ENCODE results near the gene LHCGR.
"Not testable (repeated sequence)": the region's sequence is repeated elsewhere in the genome, so short reads cannot be mapped to it uniquely, and the experiment has no call there.

The LHCGR gene

GRCh38 chr2:48703621-48704020, 51.9 kb downstream of the LHCGR start:
- not testable (repeated sequence) for DNase-seq

- DNase-seq = no peak
Observed at GRCh38 chr2:48699348-48699930, 56.1 kb downstream of the LHCGR start.

- no peak for DNase-seq
Observed at GRCh38 chr2:48696881-48697280, 58.6 kb downstream of the LHCGR start.

- DNase-seq = no peak
Observed at GRCh38 chr2:48695991-48696390, 59.5 kb downstream of the LHCGR start.

GRCh38 chr2:48694149-48694548, 61.4 kb downstream of the LHCGR start:
- no peak for DNase-seq

- DNase-seq = no peak
Observed at GRCh38 chr2:48693645-48694044, 61.9 kb downstream of the LHCGR start.

- no peak for DNase-seq
Observed at GRCh38 chr2:48693066-48693465, 62.5 kb downstream of the LHCGR start.

- DNase-seq = no peak
Observed at GRCh38 chr2:48691935-48692691, 63.4 kb downstream of the LHCGR start.

GRCh38 chr2:48685126-48685525, 70.4 kb downstream of the LHCGR start:
- no peak for DNase-seq

GRCh38 chr2:48677450-48677849, 78.1 kb downstream of the LHCGR start:
- no peak for DNase-seq

- no peak for DNase-seq
Observed at GRCh38 chr2:48674933-48675332, 80.6 kb downstream of the LHCGR start.

GRCh38 chr2:48673581-48673980, 81.9 kb downstream of the LHCGR start:
- no peak for DNase-seq

- DNase-seq = no peak
Observed at GRCh38 chr2:48668992-48669391, 86.5 kb downstream of the LHCGR start.

- DNase-seq = no peak
Observed at GRCh38 chr2:48651158-48651790, 104.2 kb downstream of the LHCGR start.

- no peak for DNase-seq
Observed at GRCh38 chr2:48638261-48638660, 117.3 kb downstream of the LHCGR start.
